ENCODE data around the gene ARID3A. TPM values are rescaled to one million over a fixed set of nuclear protein-coding genes. Genes with fewer than 3 reads are reported as not detected.

Gene ARID3A
- total and polyA plus RNA-seq, 2 experiments from 2014 or later = 2.8 to 8.5 TPM

- H3K36me3 ChIP-seq (ENCODE audit: low read depth) = no peaks in the 10 kb centered on the region
- TF ChIP-seq EZH2 (IDR thresholded peaks at IDR 0.05; ENCODE audit: insufficient read depth, poor library complexity, severe bottlenecking) = no peak
- TF ChIP-seq EZH2phosphoT487 (IDR thresholded peaks at IDR 0.05; ENCODE audit: insufficient read depth, low read depth) = no peak
- no peak overlapping the region for H3K4me2 ChIP-seq (ENCODE audit: unreplicated experiment)
- in situ Hi-C loops (cut with MboI) = no loop called here
- no peaks in the 10 kb centered on the region for H4K20me1 ChIP-seq (ENCODE audit: insufficient read depth)
- no peaks in the 10 kb centered on the region for H3K79me2 ChIP-seq (ENCODE audit: insufficient read depth)
- no peak overlapping the region for H3K27ac ChIP-seq
- WGBS, 2 experiments (ENCODE audit: low coverage in 1 of 2, low lambda C conversion rate in 2 of 2, missing lambda C conversion rate in 2 of 2) = 56 to 59% methylated on average over 4 of the region's 4 CpGs
- no peak overlapping the region for H3K9ac ChIP-seq
- no peak overlapping the region for H3K4me3 ChIP-seq
- no peaks in the 10 kb centered on the region for H3K9me2 ChIP-seq (ENCODE audit: insufficient read depth)
- no peak for DNase-seq
- H3K9me3 ChIP-seq (ENCODE audit: low read depth) = no peaks in the 10 kb centered on the region
- peaks cover 14% of the 10 kb centered on the region; the same call in 1 of the 2 replicates for H3K27me3 ChIP-seq (replicated peaks; ENCODE audit: insufficient read depth)
- no peaks in the 10 kb centered on the region for H3F3A ChIP-seq (ENCODE audit: insufficient read depth)
- H3K4me1 ChIP-seq (ENCODE audit: insufficient read depth) = no peaks in the 10 kb centered on the region
- no peak overlapping the region for H2AFZ ChIP-seq
These were observed 76.8 kb downstream of the ARID3A start for GRCh38 chr19:1002600-1002999.

- TF ChIP-seq EZH2 (IDR thresholded peaks at IDR 0.05; ENCODE audit: insufficient read depth, poor library complexity, severe bottlenecking) (no peak), EZH2phosphoT487 (IDR thresholded peaks at IDR 0.05; ENCODE audit: insufficient read depth, low read depth) (no peak)
- in situ Hi-C loops (cut with MboI) = no loop called here
- Histone ChIP-seq H3K36me3 (ENCODE audit: low read depth) (no peaks in the 10 kb centered on the region), H3K27ac (no peak overlapping the region), H3K4me1 (ENCODE audit: insufficient read depth) (no peaks in the 10 kb centered on the region), H3K9me3 (ENCODE audit: low read depth) (no peaks in the 10 kb centered on the region), H3K4me2 (ENCODE audit: unreplicated experiment) (no peak overlapping the region), H3F3A (ENCODE audit: insufficient read depth) (no peaks in the 10 kb centered on the region), H3K9me2 (ENCODE audit: insufficient read depth) (no peaks in the 10 kb centered on the region), H4K20me1 (ENCODE audit: insufficient read depth) (no peaks in the 10 kb centered on the region), H3K9ac (no peak overlapping the region), H3K79me2 (ENCODE audit: insufficient read depth) (no peaks in the 10 kb centered on the region), H2AFZ (no peak overlapping the region), H3K4me3 (no peak overlapping the region), H3K27me3 (replicated peaks; ENCODE audit: insufficient read depth) (peaks cover 9% of the 10 kb centered on the region; the same call in 1 of the 2 replicates)
- DNase-seq = no peak
- WGBS, 2 experiments (ENCODE audit: low coverage in 1 of 2, low lambda C conversion rate in 2 of 2, missing lambda C conversion rate in 2 of 2) = 86 to 89% methylated on average over 18 to 37 of the region's 37 CpGs
These were observed 77.4 kb downstream of the ARID3A start for GRCh38 chr19:1003283-1003682.

GRCh38 chr19:1004204-1004802 lies 78.5 kb downstream of the ARID3A start:
- Histone ChIP-seq H3K4me2 (ENCODE audit: unreplicated experiment) (no peak overlapping the region), H3K4me3 (no peak overlapping the region), H2AFZ (no peak overlapping the region), H3K9me2 (ENCODE audit: insufficient read depth) (no peaks in the 10 kb centered on the region), H3K9me3 (ENCODE audit: low read depth) (no peaks in the 10 kb centered on the region), H3K79me2 (ENCODE audit: insufficient read depth) (no peaks in the 10 kb centered on the region), H4K20me1 (ENCODE audit: insufficient read depth) (no peaks in the 10 kb centered on the region), H3K4me1 (ENCODE audit: insufficient read depth) (no peaks in the 10 kb centered on the region), H3K9ac (no peak overlapping the region), H3K27me3 (replicated peaks; ENCODE audit: insufficient read depth) (peaks cover 4% of the 10 kb centered on the region; the same call in 1 of the 2 replicates), H3K36me3 (ENCODE audit: low read depth) (no peaks in the 10 kb centered on the region), H3K27ac (no peak overlapping the region), H3F3A (ENCODE audit: insufficient read depth) (no peaks in the 10 kb centered on the region)
- 55 to 60% methylated on average over 23 to 32 of the region's 32 CpGs for WGBS, 2 experiments (ENCODE audit: low coverage in 1 of 2, low lambda C conversion rate in 2 of 2, missing lambda C conversion rate in 2 of 2)
- in situ Hi-C loops (cut with MboI) = no loop called here
- no peak for TF ChIP-seq EZH2 (IDR thresholded peaks at IDR 0.05; ENCODE audit: insufficient read depth, poor library complexity, severe bottlenecking)
- TF ChIP-seq EZH2phosphoT487 (IDR thresholded peaks at IDR 0.05; ENCODE audit: insufficient read depth, low read depth) = no peak
- DNase-seq = no peak

- H3K27ac ChIP-seq = no peak overlapping the region
- no peaks in the 10 kb centered on the region for H3K79me2 ChIP-seq (ENCODE audit: insufficient read depth)
- WGBS, 2 experiments (ENCODE audit: low coverage in 1 of 2, low lambda C conversion rate in 2 of 2, missing lambda C conversion rate in 2 of 2) = 86 to 89% methylated on average over 62 to 70 of the region's 70 CpGs
- TF ChIP-seq EZH2phosphoT487 (IDR thresholded peaks at IDR 0.05; ENCODE audit: insufficient read depth, low read depth) (no peak), EZH2 (IDR thresholded peaks at IDR 0.05; ENCODE audit: insufficient read depth, poor library complexity, severe bottlenecking) (no peak)
- no peaks in the 10 kb centered on the region for H3K9me3 ChIP-seq (ENCODE audit: low read depth)
- DNase-seq = no peak
- H3F3A ChIP-seq (ENCODE audit: insufficient read depth) = no peaks in the 10 kb centered on the region
- H3K36me3 ChIP-seq (ENCODE audit: low read depth) = no peaks in the 10 kb centered on the region
- no peak overlapping the region for H3K4me3 ChIP-seq
- in situ Hi-C loops (cut with MboI) = no loop called here
- no peak overlapping the region for H3K9ac ChIP-seq
- no peak overlapping the region for H2AFZ ChIP-seq
- H3K4me1 ChIP-seq (ENCODE audit: insufficient read depth) = no peaks in the 10 kb centered on the region
- no peaks in the 10 kb centered on the region for H3K27me3 ChIP-seq (replicated peaks; ENCODE audit: insufficient read depth)
- H3K9me2 ChIP-seq (ENCODE audit: insufficient read depth) = no peaks in the 10 kb centered on the region
- H3K4me2 ChIP-seq (ENCODE audit: unreplicated experiment) = no peak overlapping the region
- no peaks in the 10 kb centered on the region for H4K20me1 ChIP-seq (ENCODE audit: insufficient read depth)
These were observed 79.2 kb downstream of the ARID3A start for GRCh38 chr19:1004803-1005664.
